Astrocyte (in vitro differentiated cells and primary cell): Measurements from ENCODE around the gene VSTM2B. TPM values are rescaled to one million over a fixed set of nuclear protein-coding genes. Genes with fewer than 3 reads are reported as not detected.

Experiments
- DNase-seq: peaks from one replicate; pipeline ENCODE4 v3.0.0-alpha.2; 2010; ENCODE audit warnings: low read depth
- FAIRE-seq: peaks from 2 replicates; lab custom pipeline; 2011; peaks lifted over from hg19 to GRCh38; lab: Jason Lieb, UNC
- H2AFZ ChIP-seq: 2 replicates; pipeline ENCODE4 v1.6.0; 2012; ENCODE audit warnings: low read depth, low read length, inconsistent platforms
- H3K27ac ChIP-seq: 2 replicates; pipeline ENCODE4 v1.5.1; 2011; ENCODE audit warnings: low read depth, low read length, inconsistent platforms
- H3K27me3 ChIP-seq: 2 replicates; pipeline ENCODE4 v1.6.0; 2011; ENCODE audit warnings: low read length, inconsistent platforms; ENCODE audit not compliant: insufficient read depth
- H3K36me3 ChIP-seq: 2 replicates; pipeline ENCODE4 v1.5.1; 2011; ENCODE audit warnings: low read length, inconsistent platforms; ENCODE audit not compliant: insufficient read depth
- H3K4me1 ChIP-seq: 2 replicates; pipeline ENCODE4 v1.5.1; 2011; ENCODE audit warnings: low read length, inconsistent platforms; ENCODE audit not compliant: insufficient read depth
- H3K4me2 ChIP-seq: 2 replicates; pipeline ENCODE4 v1.6.0; 2012; ENCODE audit warnings: low read length, inconsistent platforms
- H3K4me3 ChIP-seq: 2 replicates; pipeline ENCODE4 v1.5.1; 2011; ENCODE audit warnings: low read depth, mild to moderate bottlenecking, low read length, inconsistent platforms; ENCODE audit not compliant: insufficient read depth
- H3K79me2 ChIP-seq: 2 replicates; pipeline ENCODE4 v1.6.0; 2012; ENCODE audit warnings: mild to moderate bottlenecking, low read length, inconsistent platforms; ENCODE audit not compliant: insufficient read depth
- H3K9ac ChIP-seq: 2 replicates; pipeline ENCODE4 v1.6.0; 2012; ENCODE audit warnings: mild to moderate bottlenecking, low read length, inconsistent platforms
- H3K9me3 ChIP-seq: 2 replicates; pipeline ENCODE4 v1.5.1; 2012; ENCODE audit warnings: low read depth, mild to moderate bottlenecking, low read length, inconsistent platforms; ENCODE audit not compliant: insufficient read depth
- H4K20me1 ChIP-seq: 2 replicates; pipeline ENCODE4 v1.6.0; 2012; ENCODE audit warnings: low read length, inconsistent platforms; ENCODE audit not compliant: insufficient read depth
- H3K27ac Mint-ChIP-seq: one replicate; pipeline ENCODE4 v1.8.0; 2021; ENCODE audit warnings: mild to moderate bottlenecking, mixed read lengths; ENCODE audit not compliant: unreplicated experiment
- H3K27me3 Mint-ChIP-seq: one replicate; pipeline ENCODE4 v1.8.0; 2021; ENCODE audit warnings: low read depth, mixed read lengths; ENCODE audit not compliant: unreplicated experiment
- H3K36me3 Mint-ChIP-seq: one replicate; pipeline ENCODE4 v1.8.0; 2021; ENCODE audit warnings: low read depth, mixed read lengths; ENCODE audit not compliant: unreplicated experiment
- H3K4me1 Mint-ChIP-seq: one replicate; pipeline ENCODE4 v1.8.0; 2021; ENCODE audit warnings: low read depth, mixed read lengths; ENCODE audit not compliant: unreplicated experiment
- H3K4me3 Mint-ChIP-seq: one replicate; pipeline ENCODE4 v1.8.0; 2021; ENCODE audit warnings: mild to moderate bottlenecking, moderate library complexity, mixed read lengths; ENCODE audit not compliant: unreplicated experiment
- H3K9me3 Mint-ChIP-seq: one replicate; pipeline ENCODE4 v1.8.0; 2021; ENCODE audit warnings: mild to moderate bottlenecking, mixed read lengths; ENCODE audit not compliant: unreplicated experiment
- EZH2 ChIP-seq: IDR thresholded peaks from 2 replicates; pipeline ENCODE4 v1.6.1; 2012; ENCODE audit warnings: mild to moderate bottlenecking, low read length, inconsistent platforms; ENCODE audit not compliant: insufficient read depth
- total RNA-seq: library from RNA; stranded (reverse); gene quantifications from 2 replicates; pipeline ENCODE4 v1.2.1, GENCODE V29; 2021
- TF ChIP-seq, protein P1 (sequence below): IDR thresholded peaks from 2 replicates; pipeline ENCODE4 v1.5.1; 2011; ENCODE audit warnings: low read depth, mild to moderate bottlenecking, inconsistent platforms, low read length, moderate library complexity; ENCODE audit not compliant: insufficient read depth

VSTM2B gene
- total RNA-seq, 1 donor from 2014 or later, result not detected

DNA sequence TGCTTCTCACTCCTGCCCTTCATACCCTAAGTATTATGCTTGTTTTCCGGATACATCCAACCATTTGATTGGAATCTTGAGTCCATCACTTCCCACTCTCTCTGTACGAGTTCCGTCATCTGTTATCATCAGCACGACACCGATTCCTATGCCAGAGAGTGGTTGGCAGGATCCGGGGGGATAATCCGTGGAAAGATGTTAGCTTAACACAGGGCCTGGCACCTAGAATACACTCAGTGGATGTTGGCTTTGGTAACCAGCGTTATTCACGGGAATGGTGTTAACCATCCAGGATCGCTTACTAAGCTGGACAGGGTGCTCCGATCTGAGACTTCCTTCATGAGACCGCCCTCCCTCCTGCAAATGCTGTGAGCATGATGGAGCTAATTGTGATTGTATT, 12.4 kb downstream of the VSTM2B start:
- H3K4me3 Mint-ChIP-seq, result no peak overlapping the region
- H3K79me2 ChIP-seq, result no peaks in the 10 kb centered on the region
- peaks cover 59% of the 10 kb centered on the region for H3K27me3 Mint-ChIP-seq
- H3K36me3 ChIP-seq, result no peaks in the 10 kb centered on the region
- H3K27ac ChIP-seq, result no peak overlapping the region
- no peak for DNase-seq
- H3K4me3 ChIP-seq, result no peak overlapping the region
- no peaks in the 10 kb centered on the region for H3K27me3 ChIP-seq
- no peak overlapping the region for H3K4me2 ChIP-seq
- no peaks in the 10 kb centered on the region for H3K4me1 ChIP-seq
- FAIRE-seq, result no peak
- H3K4me1 Mint-ChIP-seq, result no peaks in the 10 kb centered on the region
- no peak for TF ChIP-seq EZH2
- TF ChIP-seq, protein P1, sequence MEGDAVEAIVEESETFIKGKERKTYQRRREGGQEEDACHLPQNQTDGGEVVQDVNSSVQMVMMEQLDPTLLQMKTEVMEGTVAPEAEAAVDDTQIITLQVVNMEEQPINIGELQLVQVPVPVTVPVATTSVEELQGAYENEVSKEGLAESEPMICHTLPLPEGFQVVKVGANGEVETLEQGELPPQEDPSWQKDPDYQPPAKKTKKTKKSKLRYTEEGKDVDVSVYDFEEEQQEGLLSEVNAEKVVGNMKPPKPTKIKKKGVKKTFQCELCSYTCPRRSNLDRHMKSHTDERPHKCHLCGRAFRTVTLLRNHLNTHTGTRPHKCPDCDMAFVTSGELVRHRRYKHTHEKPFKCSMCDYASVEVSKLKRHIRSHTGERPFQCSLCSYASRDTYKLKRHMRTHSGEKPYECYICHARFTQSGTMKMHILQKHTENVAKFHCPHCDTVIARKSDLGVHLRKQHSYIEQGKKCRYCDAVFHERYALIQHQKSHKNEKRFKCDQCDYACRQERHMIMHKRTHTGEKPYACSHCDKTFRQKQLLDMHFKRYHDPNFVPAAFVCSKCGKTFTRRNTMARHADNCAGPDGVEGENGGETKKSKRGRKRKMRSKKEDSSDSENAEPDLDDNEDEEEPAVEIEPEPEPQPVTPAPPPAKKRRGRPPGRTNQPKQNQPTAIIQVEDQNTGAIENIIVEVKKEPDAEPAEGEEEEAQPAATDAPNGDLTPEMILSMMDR, result no peak
- no peaks in the 10 kb centered on the region for H4K20me1 ChIP-seq
- H3K9me3 Mint-ChIP-seq, result peaks cover 5% of the 10 kb centered on the region
- peaks cover 12% of the 10 kb centered on the region for H3K9me3 ChIP-seq
- no peak overlapping the region for H3K9ac ChIP-seq
- H3K27ac Mint-ChIP-seq, result no peak overlapping the region
- no peak overlapping the region for H2AFZ ChIP-seq
- no peaks in the 10 kb centered on the region for H3K36me3 Mint-ChIP-seq

DNA sequence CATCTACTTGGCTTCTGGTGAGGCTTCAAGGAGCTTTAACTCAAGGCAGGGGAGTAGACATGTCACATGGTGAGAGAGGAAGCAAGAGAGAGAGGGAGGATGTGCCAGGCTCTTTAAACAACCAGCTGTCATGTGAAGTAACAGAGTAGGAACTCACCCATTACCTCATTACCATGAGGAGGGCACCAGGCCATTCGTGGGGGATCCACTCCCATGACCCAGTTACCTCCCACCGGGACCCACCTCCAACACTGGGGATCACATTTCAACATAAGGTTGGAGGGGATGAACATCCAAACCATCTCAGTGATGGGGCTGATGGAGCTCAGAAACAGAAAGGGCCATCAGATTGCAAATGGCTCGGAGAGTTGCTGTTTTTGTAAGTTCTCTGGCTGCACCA, 12.9 kb downstream of the VSTM2B start:
- DNase-seq, result no peak

DNA sequence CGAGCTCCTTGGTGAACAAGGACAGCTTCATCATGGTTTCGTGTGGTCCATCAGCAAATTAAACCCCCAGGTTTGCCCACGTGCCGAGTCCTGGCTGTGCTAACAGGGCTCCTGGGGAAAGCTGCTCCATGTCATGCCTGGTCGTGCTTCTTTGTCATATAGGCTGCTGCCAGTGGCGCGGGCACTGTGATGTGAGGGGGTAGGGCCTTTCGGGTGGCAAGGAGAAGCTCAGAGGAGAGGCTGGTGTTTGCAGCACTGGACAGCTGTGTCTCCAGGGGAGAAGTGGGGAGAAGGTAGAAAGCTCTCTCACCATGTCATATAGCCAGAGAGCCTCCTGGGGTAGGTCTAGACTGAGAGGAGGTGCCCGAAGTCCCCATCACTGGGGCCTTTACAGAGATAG, 13.3 kb downstream of the VSTM2B start:
- Histone ChIP-seq H3K4me2 (no peak overlapping the region), H4K20me1 (no peaks in the 10 kb centered on the region), H3K79me2 (no peaks in the 10 kb centered on the region), H3K9me3 (peaks cover 12% of the 10 kb centered on the region), H3K36me3 (no peaks in the 10 kb centered on the region), H3K4me3 (no peak overlapping the region), H3K9ac (no peak overlapping the region), H3K4me1 (no peaks in the 10 kb centered on the region), H3K27ac (no peak overlapping the region), H2AFZ (no peak overlapping the region), H3K27me3 (no peaks in the 10 kb centered on the region)
- Mint-ChIP-seq H3K36me3 (no peaks in the 10 kb centered on the region), H3K27ac (no peak overlapping the region), H3K27me3 (peaks cover 49% of the 10 kb centered on the region), H3K4me3 (no peak overlapping the region), H3K4me1 (no peaks in the 10 kb centered on the region), H3K9me3 (peaks cover 5% of the 10 kb centered on the region)
- no peak for FAIRE-seq
- DNase-seq, result no peak
- TF ChIP-seq, protein P1, result no peak
- TF ChIP-seq EZH2, result no peak

More for the DNA sequence above, 12.9 kb downstream of the VSTM2B start:
- H3K27me3 ChIP-seq, result no peaks in the 10 kb centered on the region
- Mint-ChIP-seq H3K27ac (no peak overlapping the region), H3K36me3 (no peaks in the 10 kb centered on the region), H3K4me1 (no peaks in the 10 kb centered on the region), H3K27me3 (peaks cover 54% of the 10 kb centered on the region), H3K9me3 (peaks cover 5% of the 10 kb centered on the region), H3K4me3 (no peak overlapping the region)
- no peaks in the 10 kb centered on the region for H3K36me3 ChIP-seq
- H3K27ac ChIP-seq, result no peak overlapping the region
- no peaks in the 10 kb centered on the region for H3K79me2 ChIP-seq
- no peak overlapping the region for H3K4me2 ChIP-seq
- FAIRE-seq, result no peak
- H3K9me3 ChIP-seq, result peaks cover 12% of the 10 kb centered on the region
- H3K4me1 ChIP-seq, result no peaks in the 10 kb centered on the region
- TF ChIP-seq, protein P1, result no peak
- no peak for TF ChIP-seq EZH2
- H3K9ac ChIP-seq, result no peak overlapping the region
- no peaks in the 10 kb centered on the region for H4K20me1 ChIP-seq
- H2AFZ ChIP-seq, result no peak overlapping the region
- no peak overlapping the region for H3K4me3 ChIP-seq
